ENCODE data around the gene GDPGP1.
A peak's percentile ranks its signal among the peaks of the same experiment; 100 is the strongest.

Gene GDPGP1

DNA sequence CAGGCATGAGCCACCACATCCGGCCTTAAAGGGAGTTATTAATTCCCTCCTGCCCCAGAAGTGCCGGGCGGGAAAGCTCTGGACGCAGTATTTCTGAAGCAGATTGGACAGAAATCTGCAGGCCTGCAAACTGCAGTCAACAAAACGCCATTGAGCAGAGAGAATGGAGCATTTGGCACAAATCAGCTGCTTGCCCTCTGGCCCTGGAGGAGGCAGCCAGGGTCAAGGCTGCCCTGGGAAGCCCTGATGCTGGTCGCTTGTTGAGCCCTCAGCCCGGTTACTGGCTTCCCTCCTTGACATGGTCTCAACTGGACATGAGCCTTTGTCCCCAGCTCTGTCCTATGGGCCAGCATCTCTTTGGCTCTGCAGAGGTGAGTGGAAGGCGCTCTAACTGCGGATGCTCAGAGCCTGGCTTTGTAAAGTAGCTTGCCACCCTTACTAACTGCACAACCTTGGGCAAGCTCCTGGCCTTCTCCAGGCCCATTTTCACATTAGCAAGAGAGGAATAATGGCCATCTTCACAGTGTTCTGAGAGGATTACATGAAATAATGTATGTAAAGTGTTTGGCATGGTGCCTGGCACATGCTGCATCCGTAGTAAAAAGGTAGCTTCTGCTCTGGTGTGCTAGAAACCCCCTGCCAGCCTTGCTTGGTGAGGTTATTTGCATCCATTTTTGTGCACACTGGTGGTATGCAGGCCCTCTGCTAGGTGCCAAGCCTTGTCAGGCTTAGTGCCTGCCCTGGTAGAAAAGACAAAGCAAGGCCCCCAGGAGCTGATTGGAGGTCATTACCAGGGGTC lies 28.8 kb upstream of the GDPGP1 start:
- DNase-seq = no peak

GRCh38 chr15:90205886-90206285 lies 28.1 kb upstream of the GDPGP1 start:
- no peak for DNase-seq

DNA sequence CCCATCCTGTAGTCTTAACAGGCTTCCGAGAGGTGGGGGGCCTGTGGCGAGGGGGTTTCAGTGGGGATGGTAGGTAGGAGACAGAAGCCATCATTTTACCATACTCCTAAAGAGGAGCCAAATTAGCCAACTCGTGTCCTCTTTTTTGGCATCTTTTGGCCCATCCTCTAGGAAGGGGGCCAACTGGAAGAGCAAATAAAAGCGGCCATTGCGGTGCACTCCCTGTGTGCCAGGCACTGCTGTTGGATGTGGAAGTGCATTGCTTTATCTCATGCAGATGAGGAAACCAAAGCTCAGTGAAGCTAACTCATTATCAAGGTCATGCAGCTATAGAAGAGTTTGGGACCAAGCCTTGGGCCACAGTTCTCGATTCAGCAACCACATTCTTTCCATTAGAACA lies 26.8 kb upstream of the GDPGP1 start:
- no peak for DNase-seq

- no peak for DNase-seq
Observed at GRCh38 chr15:90208356-90208755, 25.7 kb upstream of the GDPGP1 start.

GRCh38 chr15:90209591-90209990 lies 24.4 kb upstream of the GDPGP1 start:
- no peak for DNase-seq

- no peak for DNase-seq
Observed at GRCh38 chr15:90210593-90210992, 23.4 kb upstream of the GDPGP1 start.

DNA sequence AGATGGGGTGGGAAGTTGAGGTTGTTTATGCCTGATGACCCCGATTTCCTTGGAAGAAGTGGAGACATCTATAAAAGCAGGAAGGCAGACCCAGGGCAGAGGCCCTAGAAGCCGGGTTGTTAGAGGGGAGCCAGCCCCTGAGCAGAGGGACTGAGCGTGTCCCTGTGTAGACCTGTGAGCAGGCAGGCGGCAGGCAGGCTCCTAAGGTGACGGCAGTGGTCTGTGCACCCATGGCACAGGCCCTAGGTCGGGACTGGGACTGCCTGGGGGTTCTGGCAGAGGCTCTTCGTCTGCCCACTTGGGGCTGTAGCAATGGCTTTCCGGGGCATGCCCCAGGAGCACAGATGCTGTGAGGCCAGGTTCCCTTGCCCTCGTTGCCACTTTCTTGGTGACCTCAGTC lies 23.0 kb upstream of the GDPGP1 start:
- DNase-seq = no peak

- no peak for DNase-seq
Observed at GRCh38 chr15:90211440-90212143, 22.4 kb upstream of the GDPGP1 start.

DNA sequence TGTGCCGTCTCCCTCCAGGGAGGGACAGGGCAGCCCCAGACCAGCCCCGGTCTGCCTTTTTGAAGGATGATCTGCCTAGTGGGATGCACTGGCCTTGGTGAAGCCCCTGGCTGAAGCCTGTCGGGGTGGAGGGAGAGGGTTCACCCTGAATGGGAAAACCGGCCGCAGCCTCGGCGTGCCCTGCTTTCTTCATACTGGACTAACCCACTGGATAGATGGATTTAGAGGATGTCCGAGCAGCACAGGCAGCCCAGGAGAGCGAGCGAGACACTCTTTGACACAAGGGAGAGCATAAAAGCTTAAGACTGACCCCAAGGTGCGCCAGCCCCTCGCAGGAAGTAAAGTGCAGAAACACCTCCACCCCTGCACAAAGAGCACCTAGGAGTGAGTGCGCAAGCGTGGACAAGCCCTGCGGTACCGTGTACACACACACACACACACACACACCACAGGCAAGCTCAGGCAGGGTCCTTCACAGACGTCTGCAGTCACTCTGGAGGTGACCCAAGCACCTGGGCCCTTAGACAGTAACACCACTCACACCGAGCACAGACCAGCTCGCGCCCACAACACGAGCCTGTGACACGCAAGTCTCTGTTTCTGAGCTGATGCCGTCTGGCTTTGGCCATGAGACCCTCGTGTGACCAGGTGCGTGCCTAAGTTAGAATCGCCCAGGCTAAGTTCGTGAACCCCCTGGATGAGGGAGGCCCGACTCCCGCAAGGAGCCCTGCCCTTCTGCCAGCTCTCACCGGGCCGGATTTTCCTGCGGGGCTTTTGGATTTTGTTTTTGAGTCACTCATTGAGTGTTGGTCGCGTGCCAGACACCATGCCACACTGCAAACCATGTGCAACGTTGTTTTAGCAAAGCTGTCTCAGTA lies 21.5 kb upstream of the GDPGP1 start:
- DNase-seq = no peak

GRCh38 chr15:90213122-90213817 lies 20.7 kb upstream of the GDPGP1 start:
- DNase-seq = no peak

DNA sequence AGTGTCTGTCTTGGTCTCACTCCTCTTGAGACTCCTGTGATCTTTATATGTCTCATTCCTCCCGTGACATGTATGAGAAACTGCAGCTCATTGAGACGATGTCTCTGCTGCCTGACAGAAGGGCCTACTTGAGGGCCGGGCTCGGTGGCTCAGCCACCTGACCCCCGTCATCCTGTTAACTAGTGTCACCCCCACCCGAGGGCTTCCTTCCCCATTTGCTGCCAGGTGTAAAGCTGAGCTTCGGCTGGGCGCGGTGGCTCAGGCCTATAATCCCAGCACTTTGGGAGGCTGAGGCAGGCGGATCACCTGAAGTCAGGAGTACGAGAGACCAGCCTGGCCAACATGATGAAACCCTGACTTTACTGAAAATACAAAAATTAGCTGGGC lies 20.2 kb upstream of the GDPGP1 start:
- no peak for DNase-seq

DNA sequence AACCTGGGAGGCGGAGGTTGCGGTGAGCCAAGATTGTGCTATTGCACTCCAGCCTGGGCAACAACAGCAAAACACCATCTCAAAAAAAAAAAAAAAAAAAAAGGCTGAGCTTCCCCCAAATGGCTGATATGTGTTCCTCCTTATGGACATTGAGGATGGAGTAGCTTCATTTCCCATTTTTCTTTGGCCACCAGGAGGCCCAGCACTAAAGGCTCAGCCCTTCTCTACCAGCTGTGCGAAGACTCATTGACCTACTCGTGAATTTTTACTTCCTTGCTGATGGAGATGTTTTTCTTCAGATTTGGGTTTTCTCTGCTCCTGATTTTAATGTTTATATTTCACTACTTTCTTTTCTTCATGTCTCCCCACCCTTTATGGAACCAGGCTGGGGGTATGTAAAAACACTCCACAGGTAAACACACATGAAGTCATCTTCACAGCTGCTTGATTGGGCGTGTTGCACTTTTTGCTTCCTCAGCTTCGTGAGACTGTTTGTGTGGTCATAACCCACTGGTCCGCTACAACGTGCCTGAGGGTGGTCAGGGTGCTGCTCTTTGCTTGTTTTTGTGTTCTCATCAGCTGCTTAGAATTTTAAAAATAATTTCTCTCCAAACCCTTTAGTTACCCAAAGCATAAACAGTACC lies 19.3 kb upstream of the GDPGP1 start:
- DNase-seq = no peak

DNA sequence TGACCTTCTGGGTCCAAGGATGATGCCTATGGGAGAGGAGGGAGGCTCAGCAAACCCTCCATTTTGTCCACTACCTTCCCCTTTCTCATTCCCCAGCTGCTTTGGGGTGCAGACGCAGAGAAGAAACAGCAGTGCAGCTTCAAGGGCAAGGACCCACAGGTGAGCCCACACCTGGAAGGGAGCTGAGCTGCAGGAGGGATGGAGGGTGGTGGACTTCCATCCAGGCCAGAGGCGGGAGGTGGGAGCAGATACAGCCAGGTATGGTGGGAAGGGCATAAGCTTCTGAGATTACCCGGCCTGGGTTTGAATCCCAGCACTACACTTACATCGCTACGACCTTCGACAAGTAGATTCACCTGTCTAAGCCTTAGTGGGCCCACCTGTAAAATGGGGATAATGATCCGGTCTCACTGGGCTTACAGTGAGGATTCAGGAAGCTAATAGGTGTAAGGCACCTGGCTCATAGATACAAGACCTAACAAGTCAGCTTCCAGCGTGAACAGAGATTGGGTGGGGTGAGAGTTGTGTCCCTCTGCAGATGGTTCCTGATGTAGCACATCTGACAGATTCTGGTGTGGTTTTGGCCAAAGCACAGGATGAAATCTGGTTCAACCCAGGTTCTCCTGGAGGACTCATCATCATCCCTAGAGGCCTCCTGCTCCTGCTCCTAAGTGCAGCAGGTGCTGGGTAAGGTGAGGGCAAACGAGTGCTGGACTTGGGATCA lies 16.2 kb upstream of the GDPGP1 start:
- DNase-seq = no peak

DNA sequence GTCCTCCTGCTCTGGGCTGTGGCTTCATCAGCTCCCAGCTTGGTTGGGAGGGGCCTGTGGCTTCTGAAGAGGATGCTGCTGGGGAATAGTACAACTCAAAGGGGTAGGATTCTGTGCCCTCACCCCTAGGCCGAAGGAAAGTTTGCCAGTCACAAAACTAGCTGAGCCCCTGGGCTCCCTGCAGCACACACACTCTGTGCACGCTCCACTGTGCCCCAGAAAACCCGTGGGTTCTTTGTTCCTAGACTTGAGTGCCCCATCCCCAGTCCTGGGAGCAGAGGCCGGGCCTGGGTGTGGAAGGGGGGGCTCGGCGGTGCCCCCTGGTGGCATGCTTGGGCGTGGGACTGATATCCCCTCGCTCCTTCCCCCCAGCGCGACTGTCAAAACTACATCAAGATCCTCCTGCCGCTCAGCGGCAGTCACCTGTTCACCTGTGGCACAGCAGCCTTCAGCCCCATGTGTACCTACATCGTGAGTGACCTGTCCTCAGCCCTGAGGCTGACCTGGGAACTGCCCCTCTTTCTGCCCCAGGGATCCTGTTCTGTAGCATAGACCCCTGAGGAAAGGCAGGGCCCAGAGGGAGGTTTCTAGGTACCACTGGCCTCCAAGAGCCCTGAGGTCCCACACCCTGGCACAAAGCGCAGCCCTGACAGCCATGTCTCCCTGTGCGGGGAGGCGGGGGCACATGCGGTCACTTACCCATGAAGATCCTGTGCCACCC lies 14.4 kb upstream of the GDPGP1 start:
- peak; percentile 55 for DNase-seq

DNA sequence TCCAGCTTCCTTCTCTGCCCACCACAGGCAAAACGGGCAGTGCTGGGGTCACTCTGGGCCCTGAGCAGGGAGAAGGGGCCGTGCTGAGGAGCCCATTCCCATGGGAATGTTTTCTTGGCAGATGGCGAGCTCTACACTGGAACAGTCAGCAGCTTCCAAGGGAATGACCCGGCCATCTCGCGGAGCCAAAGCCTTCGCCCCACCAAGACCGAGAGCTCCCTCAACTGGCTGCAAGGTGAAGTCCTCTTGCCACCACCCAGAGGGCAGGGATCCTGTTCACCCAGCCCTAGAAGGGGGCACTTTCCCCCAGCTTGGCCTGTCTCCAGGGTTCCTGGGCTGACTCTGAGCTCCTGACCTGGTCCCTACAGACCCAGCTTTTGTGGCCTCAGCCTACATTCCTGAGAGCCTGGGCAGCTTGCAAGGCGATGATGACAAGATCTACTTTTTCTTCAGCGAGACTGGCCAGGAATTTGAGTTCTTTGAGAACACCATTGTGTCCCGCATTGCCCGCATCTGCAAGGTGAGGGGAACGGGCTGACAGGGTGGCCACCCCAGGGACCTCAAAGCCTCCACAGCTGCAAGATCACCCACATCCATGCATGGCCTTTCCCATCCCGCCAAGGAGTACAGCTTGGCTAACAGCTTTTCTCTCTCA lies 12.6 kb upstream of the GDPGP1 start:
- no peak for DNase-seq

DNA sequence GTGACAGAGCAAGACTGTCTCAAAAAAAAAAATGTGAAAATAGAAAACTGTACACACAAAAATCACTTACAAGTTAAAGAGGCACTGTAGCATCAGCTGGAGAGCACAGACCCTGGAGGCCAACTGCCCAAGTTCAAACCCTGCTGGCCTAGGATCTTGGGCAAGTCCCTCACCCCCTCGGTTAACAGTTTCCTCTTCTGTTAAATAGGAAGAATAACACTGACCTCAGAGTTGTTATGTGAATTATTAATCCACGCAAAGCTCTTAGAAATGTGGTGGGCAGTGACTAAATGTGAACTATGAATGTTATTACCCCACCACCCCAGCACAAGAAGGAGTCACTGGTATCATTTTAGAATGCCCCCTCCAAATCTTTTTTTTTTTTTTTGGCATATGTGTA lies 11.5 kb upstream of the GDPGP1 start:
- DNase-seq = no peak

DNA sequence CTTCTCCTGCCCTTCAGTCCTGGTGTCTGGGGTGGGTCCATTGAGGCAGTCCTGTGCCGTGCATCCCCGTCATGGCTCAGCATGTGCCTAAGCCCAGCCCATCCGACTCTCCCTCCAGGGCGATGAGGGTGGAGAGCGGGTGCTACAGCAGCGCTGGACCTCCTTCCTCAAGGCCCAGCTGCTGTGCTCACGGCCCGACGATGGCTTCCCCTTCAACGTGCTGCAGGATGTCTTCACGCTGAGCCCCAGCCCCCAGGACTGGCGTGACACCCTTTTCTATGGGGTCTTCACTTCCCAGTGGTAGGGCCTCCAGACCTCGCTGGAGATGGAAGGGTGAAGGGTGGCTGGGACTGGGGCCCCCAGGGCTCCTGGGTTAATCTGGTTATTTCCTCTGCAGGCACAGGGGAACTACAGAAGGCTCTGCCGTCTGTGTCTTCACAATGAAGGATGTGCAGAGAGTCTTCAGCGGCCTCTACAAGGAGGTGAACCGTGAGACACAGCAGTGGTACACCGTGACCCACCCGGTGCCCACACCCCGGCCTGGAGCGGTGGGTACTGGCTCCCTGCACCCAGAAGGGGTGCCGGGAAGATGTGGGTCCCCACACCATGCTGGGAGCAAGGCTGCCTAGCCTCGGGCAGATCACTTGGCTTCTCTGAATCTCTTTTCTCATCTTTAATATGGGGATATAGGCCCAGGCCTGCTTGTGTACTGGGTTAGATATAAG lies 10.4 kb upstream of the GDPGP1 start:
- no peak for DNase-seq

DNA sequence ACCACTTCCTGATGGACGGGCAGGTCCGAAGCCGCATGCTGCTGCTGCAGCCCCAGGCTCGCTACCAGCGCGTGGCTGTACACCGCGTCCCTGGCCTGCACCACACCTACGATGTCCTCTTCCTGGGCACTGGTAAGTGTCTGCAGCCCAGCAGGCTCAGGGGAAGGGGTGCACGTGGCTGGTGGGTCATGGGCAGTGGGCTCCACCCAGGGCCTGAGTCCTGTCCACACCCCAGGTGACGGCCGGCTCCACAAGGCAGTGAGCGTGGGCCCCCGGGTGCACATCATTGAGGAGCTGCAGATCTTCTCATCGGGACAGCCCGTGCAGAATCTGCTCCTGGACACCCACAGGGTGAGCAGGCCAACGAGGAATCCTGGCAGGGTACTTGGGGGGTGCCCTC lies 9.0 kb upstream of the GDPGP1 start:
- no peak for DNase-seq

- no peak for DNase-seq
Observed at GRCh38 chr15:90225504-90226234, 8.3 kb upstream of the GDPGP1 start.
